ENCODE measurements around the gene ABHD14A.

- TF ChIP-seq, protein P1, sequence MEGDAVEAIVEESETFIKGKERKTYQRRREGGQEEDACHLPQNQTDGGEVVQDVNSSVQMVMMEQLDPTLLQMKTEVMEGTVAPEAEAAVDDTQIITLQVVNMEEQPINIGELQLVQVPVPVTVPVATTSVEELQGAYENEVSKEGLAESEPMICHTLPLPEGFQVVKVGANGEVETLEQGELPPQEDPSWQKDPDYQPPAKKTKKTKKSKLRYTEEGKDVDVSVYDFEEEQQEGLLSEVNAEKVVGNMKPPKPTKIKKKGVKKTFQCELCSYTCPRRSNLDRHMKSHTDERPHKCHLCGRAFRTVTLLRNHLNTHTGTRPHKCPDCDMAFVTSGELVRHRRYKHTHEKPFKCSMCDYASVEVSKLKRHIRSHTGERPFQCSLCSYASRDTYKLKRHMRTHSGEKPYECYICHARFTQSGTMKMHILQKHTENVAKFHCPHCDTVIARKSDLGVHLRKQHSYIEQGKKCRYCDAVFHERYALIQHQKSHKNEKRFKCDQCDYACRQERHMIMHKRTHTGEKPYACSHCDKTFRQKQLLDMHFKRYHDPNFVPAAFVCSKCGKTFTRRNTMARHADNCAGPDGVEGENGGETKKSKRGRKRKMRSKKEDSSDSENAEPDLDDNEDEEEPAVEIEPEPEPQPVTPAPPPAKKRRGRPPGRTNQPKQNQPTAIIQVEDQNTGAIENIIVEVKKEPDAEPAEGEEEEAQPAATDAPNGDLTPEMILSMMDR (IDR thresholded peaks at IDR 0.05; ENCODE audit: low read length), result no peak
- no peak for TF ChIP-seq EZH2 (optimal IDR thresholded peaks at IDR 0.05; ENCODE audit: low read depth, low read length)
Observed at GRCh38 chr3:52029053-52029452, 54.2 kb downstream of the ABHD14A start.

Data from MM.1S (cell line).